ENCODE results near the gene SUCNR1. TPM values are rescaled to one million over a fixed set of nuclear protein-coding genes. Genes with fewer than 3 reads are reported as not detected.

Gene SUCNR1
- total RNA-seq, 1 donor from 2014 or later, result 0.34 TPM

Other genes with a start within 250 kb of the SUCNR1 start
- gene AADACL2, start 139.7 kb upstream of the SUCNR1 start, total RNA-seq, result not detected
- gene AADAC, start 59.5 kb upstream of the SUCNR1 start, total RNA-seq, result not detected